Fibroblast of skin of abdomen (primary cell): ENCODE data around the gene PEX3.
"Not testable (repeated sequence)": the region's sequence is repeated elsewhere in the genome, so short reads cannot be mapped to it uniquely, and the experiment has no call there.

Experiments
- DNase-seq: peaks from one replicate; pipeline ENCODE4 v3.0.0-alpha.2; 2013

PEX3 gene

GRCh38 chr6:143447865-143448264 is 2.7 kb upstream of the PEX3 start:
- not testable (repeated sequence) for DNase-seq

GRCh38 chr6:143449082-143449713 is 1.4 kb upstream of the PEX3 start:
- no peak for DNase-seq

- peak; percentile 20 for DNase-seq
Measured at GRCh38 chr6:143449714-143450452, 722 bp upstream of the PEX3 start.

- DNase-seq = peak; percentile 7
Measured at GRCh38 chr6:143451531-143451930, 926 bp downstream of the PEX3 start.

GRCh38 chr6:143457563-143458359 is 7.2 kb downstream of the PEX3 start:
- peak; percentile 59 for DNase-seq

- DNase-seq = no peak
Measured at GRCh38 chr6:143465546-143465945, 14.9 kb downstream of the PEX3 start.

- DNase-seq = no peak
Measured at GRCh38 chr6:143468026-143468425, 17.4 kb downstream of the PEX3 start.

GRCh38 chr6:143468823-143469222 is 18.2 kb downstream of the PEX3 start:
- not testable (repeated sequence) for DNase-seq

- no peak for DNase-seq
Measured at GRCh38 chr6:143471822-143472221, 21.2 kb downstream of the PEX3 start.

GRCh38 chr6:143476545-143476944 is 25.9 kb downstream of the PEX3 start:
- no peak for DNase-seq

- DNase-seq = no peak
Measured at GRCh38 chr6:143478479-143479062, 28.0 kb downstream of the PEX3 start.

- DNase-seq = peak; percentile 10
Measured at GRCh38 chr6:143482593-143482992, 32.0 kb downstream of the PEX3 start.

GRCh38 chr6:143485967-143486366 is 35.4 kb downstream of the PEX3 start:
- no peak for DNase-seq

- no peak for DNase-seq
Measured at GRCh38 chr6:143486752-143487151, 36.1 kb downstream of the PEX3 start.

GRCh38 chr6:143490244-143490643 is 39.6 kb downstream of the PEX3 start:
- DNase-seq = no peak

GRCh38 chr6:143490775-143491174 is 40.2 kb downstream of the PEX3 start:
- no peak for DNase-seq

- DNase-seq = no peak
Measured at GRCh38 chr6:143496974-143497373, 46.4 kb downstream of the PEX3 start.

- DNase-seq = no peak
Measured at GRCh38 chr6:143498428-143498827, 47.8 kb downstream of the PEX3 start.

GRCh38 chr6:143501851-143502250 is 51.2 kb downstream of the PEX3 start:
- DNase-seq = no peak

GRCh38 chr6:143504369-143504768 is 53.8 kb downstream of the PEX3 start:
- DNase-seq = no peak

- no peak for DNase-seq
Measured at GRCh38 chr6:143505111-143505510, 54.5 kb downstream of the PEX3 start.

GRCh38 chr6:143505537-143505936 is 54.9 kb downstream of the PEX3 start:
- DNase-seq = no peak

- no peak for DNase-seq
Measured at GRCh38 chr6:143506199-143506598, 55.6 kb downstream of the PEX3 start.
